CD14-positive monocyte (primary cell): ENCODE data around the gene PDCD2L. TPM values are rescaled to one million over a fixed set of nuclear protein-coding genes. Genes with fewer than 3 reads are reported as not detected.

Experiments used
- DNase-seq, 3 donors: peaks; one replicate each; pipeline ENCODE4 v3.0.0-alpha.2; 2011 to 2022
- H2AFZ ChIP-seq: 2 replicates; pipeline ENCODE4 v1.6.0; 2012; ENCODE audit warnings: mild to moderate bottlenecking, low read depth, low read length, inconsistent platforms; ENCODE audit not compliant: insufficient read depth, poor library complexity, severe bottlenecking
- H3K27ac ChIP-seq, 2 donors: 1 replicate in 1 of 2; 2 replicates in 1 of 2; pipeline ENCODE4 v1.5.1; 2012 to 2013; ENCODE audit warnings: low read length in 2 of 2, control low read depth in 1 of 2, inconsistent platforms in 1 of 2, low read depth in 1 of 2, mild to moderate bottlenecking in 1 of 2
- H3K27me3 ChIP-seq, 2 donors: one replicate each; pipeline versions ENCODE4 v1.6.0 to v1.6.1; 2011 to 2013; ENCODE audit warnings: low read length in 2 of 2; ENCODE audit not compliant: control insufficient read depth in 2 of 2, insufficient read depth in 2 of 2
- H3K36me3 ChIP-seq, 2 donors: replicated peaks in 1 of 2; 1 replicate in 1 of 2; 2 replicates in 1 of 2; pipeline versions ENCODE4 v1.5.1 to v1.6.1; 2012 to 2013; ENCODE audit warnings: low read length in 2 of 2, control low read depth in 1 of 2, inconsistent platforms in 1 of 2, mild to moderate bottlenecking in 1 of 2; ENCODE audit not compliant: insufficient read depth in 2 of 2, control insufficient read depth in 1 of 2
- H3K4me1 ChIP-seq, 2 donors: 1 replicate in 1 of 2; 2 replicates in 1 of 2; pipeline versions ENCODE4 v1.5.1 to v1.6.1; 2012 to 2013; ENCODE audit warnings: low read length in 2 of 2, control low read depth in 1 of 2, inconsistent platforms in 1 of 2, mild to moderate bottlenecking in 1 of 2, moderate library complexity in 1 of 2; ENCODE audit not compliant: insufficient read depth in 2 of 2, control insufficient read depth in 1 of 2
- H3K4me2 ChIP-seq: replicated peaks from 2 replicates; pipeline ENCODE3; 2012; ENCODE audit warnings: low read length, moderate library complexity, mild to moderate bottlenecking; ENCODE audit not compliant: poor library complexity, severe bottlenecking; ENCODE audit errors: extremely low read depth
- H3K4me3 ChIP-seq, 3 experiments: fragments of 200-600 bp in 1 of 3; sonication (generic) in 1 of 3; replicated peaks in 1 of 3; 1 replicate in 2 of 3; 2 replicates in 1 of 3; pipeline ENCODE4 v1.5.1; 2011 to 2013; ENCODE audit warnings: low read length in 3 of 3, mild to moderate bottlenecking in 3 of 3, control low read depth in 2 of 3, low read depth in 2 of 3, inconsistent platforms in 1 of 3, moderate library complexity in 1 of 3
- H3K79me2 ChIP-seq: 2 replicates; pipeline ENCODE4 v1.6.0; 2012; ENCODE audit warnings: mild to moderate bottlenecking, control low read depth, inconsistent platforms, low read length, moderate library complexity; ENCODE audit not compliant: insufficient read depth
- H3K9ac ChIP-seq: 2 replicates; pipeline ENCODE4 v1.6.0; 2017; ENCODE audit warnings: low read length, mild to moderate bottlenecking; ENCODE audit not compliant: insufficient read depth, poor library complexity, severe bottlenecking
- H3K9me3 ChIP-seq, 2 donors: replicated peaks in 1 of 2; 1 replicate in 1 of 2; 2 replicates in 1 of 2; pipeline versions ENCODE4 v1.5.1 to v1.6.1; 2012 to 2013; ENCODE audit warnings: low read length in 2 of 2, control low read depth in 1 of 2; ENCODE audit not compliant: control insufficient read depth in 1 of 2, insufficient read depth in 1 of 2
- H4K20me1 ChIP-seq: 2 replicates; pipeline ENCODE4 v1.6.0; 2012; ENCODE audit warnings: mild to moderate bottlenecking, low read length, control low read depth, moderate library complexity; ENCODE audit not compliant: insufficient read depth
- H3K27ac Mint-ChIP-seq, 7 donors: one replicate each; pipeline ENCODE4 v1.8.0; 2020; ENCODE audit warnings: mild to moderate bottlenecking in 7 of 7, mixed read lengths in 7 of 7, moderate library complexity in 6 of 7, inconsistent platforms in 2 of 7
- H3K27me3 Mint-ChIP-seq, 3 donors: one replicate each; pipeline ENCODE4 v1.8.0; 2021 to 2022; ENCODE audit warnings: low read depth in 3 of 3, mild to moderate bottlenecking in 3 of 3, mixed read lengths in 3 of 3, moderate library complexity in 3 of 3, inconsistent platforms in 1 of 3
- H3K36me3 Mint-ChIP-seq, 2 donors: one replicate each; pipeline ENCODE4 v1.8.0; 2020; ENCODE audit warnings: mixed read lengths in 2 of 2, inconsistent platforms in 1 of 2, mild to moderate bottlenecking in 1 of 2
- H3K4me1 Mint-ChIP-seq: one replicate; pipeline ENCODE4 v1.8.0; 2020; ENCODE audit warnings: mild to moderate bottlenecking, mixed read lengths
- H3K4me3 Mint-ChIP-seq, 2 donors: one replicate each; pipeline ENCODE4 v1.8.0; 2020; ENCODE audit warnings: mild to moderate bottlenecking in 2 of 2, mixed read lengths in 2 of 2, moderate library complexity in 1 of 2
- H3K9me3 Mint-ChIP-seq, 7 donors: one replicate each; pipeline ENCODE4 v1.8.0; 2020 to 2022; ENCODE audit warnings: mixed read lengths in 7 of 7, mild to moderate bottlenecking in 6 of 7, moderate library complexity in 6 of 7, inconsistent platforms in 2 of 7
- WGBS: methylation state at CpG from one replicate; pipeline ENCODE4 v1.1.5; 2013; ENCODE audit warnings: missing lambda C conversion rate; ENCODE audit not compliant: insufficient coverage; 5-methylcytosine and 5-hydroxymethylcytosine counted together
- intact Hi-C, 2 donors: fragments of 100-400 bp; cut with micrococcal nuclease; formaldehyde crosslinking; loops; one replicate each; pipeline versions ENCODE4 v1.15.0 to v1.15.1; 2023
- polyA plus RNA-seq, 3 donors: library from polyadenylated mRNA; depleted of rRNA in 1 of 3; unstranded in 2 of 3; stranded (reverse) in 1 of 3; fragments of 300-500 nt in 2 of 3; fragments of >200 nt in 1 of 3; fragmentation: Illumina TruSeq in 2 of 3; gene quantifications; 1 replicate in 2 of 3; 2 replicates in 1 of 3; pipeline ENCODE4 v1.2.3, GENCODE V29; 2012 to 2021
- TF ChIP-seq, protein P1 (sequence below): fragments of 200-600 bp; IDR thresholded peaks from one replicate; pipeline ENCODE4 v1.8.0; 2022; ENCODE audit warnings: antibody characterized with exemption, mild to moderate bottlenecking

PDCD2L gene
- polyA plus RNA-seq, 3 donors = 3.1 to 5.0 (median 4.9) TPM

DNA sequence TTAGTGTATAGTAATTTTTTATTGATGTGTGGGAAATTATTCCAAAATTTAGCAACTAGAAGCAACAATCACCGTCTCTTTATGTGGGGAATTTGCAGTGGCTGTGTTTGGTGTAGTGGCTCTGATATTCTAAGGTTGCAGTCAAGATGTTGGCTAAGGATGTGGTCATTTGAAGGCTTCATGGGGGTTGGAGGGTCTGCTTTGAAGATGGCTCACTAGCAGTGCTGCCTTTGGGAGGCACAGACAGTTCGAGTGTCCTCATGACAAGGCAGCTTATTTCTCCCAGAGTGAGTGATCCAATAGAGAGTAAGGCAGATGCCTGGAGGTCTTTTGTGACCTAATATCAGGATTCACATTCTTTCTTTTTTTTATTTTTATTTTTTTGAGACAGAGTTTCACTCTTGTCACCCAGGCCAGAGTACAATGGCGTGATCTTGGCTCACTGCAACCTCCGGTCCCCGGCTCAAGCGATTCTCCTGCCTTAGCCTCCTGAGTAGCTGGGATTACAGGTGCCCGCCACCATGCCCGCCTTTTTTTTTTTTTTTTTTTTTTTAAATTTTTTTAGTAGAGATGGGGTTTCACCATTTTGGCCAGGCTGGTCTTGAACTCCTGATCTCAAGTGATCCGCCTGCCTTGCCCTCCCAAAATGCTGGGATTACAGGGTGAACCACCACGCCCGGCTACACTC is 30.5 kb upstream of the PDCD2L start:
- Histone ChIP-seq H3K27me3 (no peaks in the 10 kb centered on the region), H3K79me2 (peaks cover 54% of the 10 kb centered on the region), H3K27ac (no peak overlapping the region), H3K4me1 (no peaks in the 10 kb centered on the region), H3K4me3 (no peak overlapping the region), H4K20me1 (peaks cover 5% of the 10 kb centered on the region), H3K9ac (no peak overlapping the region), H2AFZ (no peak overlapping the region), H3K4me2 (no peak overlapping the region), H3K9me3 (no peaks in the 10 kb centered on the region), H3K36me3 (peaks cover 57 to 85% of the 10 kb centered on the region in 2 donors)
- Mint-ChIP-seq H3K27ac (peak overlapping the region in 3 of 7 donors; percentile 7 to 33 (median 30)), H3K4me3 (no peak overlapping the region), H3K4me1 (peaks cover 8% of the 10 kb centered on the region), H3K27me3 (no peaks in the 10 kb centered on the region), H3K36me3 (peaks cover 62 to 88% of the 10 kb centered on the region in 2 donors), H3K9me3 (no peaks in the 10 kb centered on the region)
- DNase-seq = no peak
- intact Hi-C loops = no loop called here
- TF ChIP-seq, protein P1, sequence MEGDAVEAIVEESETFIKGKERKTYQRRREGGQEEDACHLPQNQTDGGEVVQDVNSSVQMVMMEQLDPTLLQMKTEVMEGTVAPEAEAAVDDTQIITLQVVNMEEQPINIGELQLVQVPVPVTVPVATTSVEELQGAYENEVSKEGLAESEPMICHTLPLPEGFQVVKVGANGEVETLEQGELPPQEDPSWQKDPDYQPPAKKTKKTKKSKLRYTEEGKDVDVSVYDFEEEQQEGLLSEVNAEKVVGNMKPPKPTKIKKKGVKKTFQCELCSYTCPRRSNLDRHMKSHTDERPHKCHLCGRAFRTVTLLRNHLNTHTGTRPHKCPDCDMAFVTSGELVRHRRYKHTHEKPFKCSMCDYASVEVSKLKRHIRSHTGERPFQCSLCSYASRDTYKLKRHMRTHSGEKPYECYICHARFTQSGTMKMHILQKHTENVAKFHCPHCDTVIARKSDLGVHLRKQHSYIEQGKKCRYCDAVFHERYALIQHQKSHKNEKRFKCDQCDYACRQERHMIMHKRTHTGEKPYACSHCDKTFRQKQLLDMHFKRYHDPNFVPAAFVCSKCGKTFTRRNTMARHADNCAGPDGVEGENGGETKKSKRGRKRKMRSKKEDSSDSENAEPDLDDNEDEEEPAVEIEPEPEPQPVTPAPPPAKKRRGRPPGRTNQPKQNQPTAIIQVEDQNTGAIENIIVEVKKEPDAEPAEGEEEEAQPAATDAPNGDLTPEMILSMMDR = no peak
- 93% methylated on average over 3 of the region's 11 CpGs for WGBS

DNA sequence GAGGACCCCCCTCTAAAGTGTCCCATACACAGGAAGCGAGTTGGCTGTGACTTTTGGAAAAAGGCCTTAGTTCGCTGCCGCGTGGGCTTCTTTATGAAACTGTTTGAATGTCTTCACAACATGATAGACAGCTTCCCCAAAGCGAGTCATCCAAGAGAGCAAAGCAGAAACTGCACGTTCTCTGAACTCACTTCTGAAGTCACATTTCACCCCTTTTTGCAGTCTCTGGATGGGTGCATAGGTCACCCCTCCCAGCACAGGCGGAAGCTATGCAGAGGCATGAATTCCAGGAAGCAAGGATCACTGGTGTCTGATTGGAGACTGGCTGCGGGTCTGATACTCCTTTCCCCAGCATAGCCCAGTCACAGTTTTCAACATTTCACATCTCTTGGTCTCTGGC is 28.6 kb upstream of the PDCD2L start:
- Histone ChIP-seq H3K36me3 (peaks cover 57 to 85% of the 10 kb centered on the region in 2 donors), H3K79me2 (peaks cover 39% of the 10 kb centered on the region), H3K4me2 (no peak overlapping the region), H3K9me3 (no peaks in the 10 kb centered on the region), H3K4me3 (no peak overlapping the region), H3K4me1 (no peaks in the 10 kb centered on the region), H2AFZ (no peak overlapping the region), H3K27me3 (no peaks in the 10 kb centered on the region), H3K9ac (no peak overlapping the region), H4K20me1 (peaks cover 5% of the 10 kb centered on the region), H3K27ac (peak overlapping the region in 1 of 2 donors; percentile 7)
- H3K27ac Mint-ChIP-seq = peak overlapping the region in 1 of 7 donors; percentile 16
- DNase-seq = no peak
- intact Hi-C loops = no loop called here
- WGBS = 96% methylated on average over 4 of the region's 8 CpGs
- no peaks in the 10 kb centered on the region for H3K27me3 Mint-ChIP-seq
- no peaks in the 10 kb centered on the region for H3K9me3 Mint-ChIP-seq
- peaks cover 61 to 88% of the 10 kb centered on the region in 2 donors for H3K36me3 Mint-ChIP-seq
- TF ChIP-seq, protein P1 = no peak
- H3K4me3 Mint-ChIP-seq = no peak overlapping the region
- peaks cover 8% of the 10 kb centered on the region for H3K4me1 Mint-ChIP-seq
